Rectal smooth muscle tissue (tissue), 1 donor: Measurements from ENCODE around the gene CTDSPL.

Experiments used
- H3K27ac ChIP-seq: one replicate; pipeline ENCODE4 v1.7.0; 2013; ENCODE audit warnings: low read depth, low read length, inconsistent platforms
- H3K27me3 ChIP-seq: one replicate; pipeline ENCODE4 v1.7.0; 2013; ENCODE audit warnings: low read length; ENCODE audit not compliant: control insufficient read depth, insufficient read depth
- H3K36me3 ChIP-seq: one replicate; pipeline ENCODE4 v1.7.0; 2013; ENCODE audit warnings: low read length; ENCODE audit not compliant: control insufficient read depth, insufficient read depth
- H3K4me1 ChIP-seq: one replicate; pipeline ENCODE4 v1.7.0; 2013; ENCODE audit warnings: low read length; ENCODE audit not compliant: control insufficient read depth, insufficient read depth
- H3K4me3 ChIP-seq: one replicate; pipeline ENCODE4 v1.7.0; 2013; ENCODE audit warnings: low read length
- H3K9ac ChIP-seq: one replicate; pipeline ENCODE4 v1.7.0; 2013; ENCODE audit warnings: low read length

The CTDSPL gene

DNA sequence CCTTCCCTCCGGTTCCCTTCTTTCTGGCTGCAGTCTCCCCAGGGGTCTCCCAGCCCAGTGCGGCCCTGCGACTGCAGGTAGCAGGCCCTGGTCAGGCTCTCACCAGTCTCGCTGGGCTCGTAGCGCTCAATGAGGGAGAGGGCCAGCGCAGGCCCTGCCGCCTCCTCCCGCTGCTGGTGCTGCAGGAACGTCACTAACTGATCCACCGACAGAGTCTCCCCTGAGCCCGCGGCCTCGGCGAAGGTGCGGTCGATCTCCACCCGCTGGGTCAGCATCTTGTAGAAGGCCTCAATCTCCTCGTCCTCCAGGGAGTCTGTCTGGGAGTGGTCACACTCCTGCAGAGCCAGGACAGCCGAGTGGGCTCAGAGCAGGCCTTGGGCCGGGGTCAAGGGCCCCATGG lies 149.4 kb downstream of the CTDSPL start:
- H3K4me3 ChIP-seq: no peak overlapping the region
- H3K36me3 ChIP-seq: peaks cover 17% of the 10 kb centered on the region
- H3K4me1 ChIP-seq: no peaks in the 10 kb centered on the region
- no peaks in the 10 kb centered on the region for H3K27me3 ChIP-seq
- H3K27ac ChIP-seq: no peak overlapping the region
- no peak overlapping the region for H3K9ac ChIP-seq

DNA sequence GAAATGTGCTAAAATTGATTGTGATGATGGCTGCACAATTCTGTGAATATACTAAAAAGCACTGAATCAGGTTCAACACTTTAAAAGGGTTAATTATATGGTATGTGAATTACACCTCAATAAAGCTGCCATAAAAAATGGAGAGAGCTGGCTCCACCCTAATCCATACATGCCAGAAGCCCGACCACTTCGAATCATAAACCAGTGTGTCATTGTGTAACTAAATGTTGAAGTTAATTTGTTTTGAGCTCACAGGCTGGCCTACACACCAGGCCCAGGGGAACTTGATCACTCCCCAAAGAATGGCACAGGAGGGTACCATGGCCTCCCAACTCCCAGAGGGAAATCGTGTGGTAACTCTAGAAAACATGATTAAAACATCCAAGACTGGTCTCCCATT lies 153.8 kb downstream of the CTDSPL start:
- Histone ChIP-seq H3K4me3 (no peak overlapping the region), H3K27me3 (no peaks in the 10 kb centered on the region), H3K9ac (no peak overlapping the region), H3K4me1 (no peaks in the 10 kb centered on the region), H3K27ac (no peak overlapping the region), H3K36me3 (peaks cover 27% of the 10 kb centered on the region)

DNA sequence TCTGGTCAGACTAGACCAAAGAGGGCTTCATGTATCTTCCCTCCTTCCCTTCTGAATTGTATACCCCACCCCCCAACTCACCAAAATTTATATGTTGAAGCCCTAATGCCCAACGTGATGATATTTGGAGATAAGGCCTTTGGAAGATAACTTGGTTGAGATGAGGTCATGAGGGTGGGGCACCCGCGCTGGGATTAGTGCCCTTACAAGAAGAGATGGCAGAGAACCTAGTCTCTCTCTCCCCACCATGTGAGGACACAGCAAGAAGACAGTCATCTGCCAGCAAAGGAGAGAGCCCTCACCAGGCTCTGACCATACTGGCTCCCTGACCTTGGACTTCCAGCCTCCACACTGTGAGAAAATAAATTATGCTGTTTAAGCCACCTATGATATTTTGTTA lies 154.3 kb downstream of the CTDSPL start:
- Histone ChIP-seq H3K9ac (no peak overlapping the region), H3K4me3 (no peak overlapping the region), H3K4me1 (no peaks in the 10 kb centered on the region), H3K36me3 (peaks cover 27% of the 10 kb centered on the region), H3K27me3 (no peaks in the 10 kb centered on the region), H3K27ac (no peak overlapping the region)

DNA sequence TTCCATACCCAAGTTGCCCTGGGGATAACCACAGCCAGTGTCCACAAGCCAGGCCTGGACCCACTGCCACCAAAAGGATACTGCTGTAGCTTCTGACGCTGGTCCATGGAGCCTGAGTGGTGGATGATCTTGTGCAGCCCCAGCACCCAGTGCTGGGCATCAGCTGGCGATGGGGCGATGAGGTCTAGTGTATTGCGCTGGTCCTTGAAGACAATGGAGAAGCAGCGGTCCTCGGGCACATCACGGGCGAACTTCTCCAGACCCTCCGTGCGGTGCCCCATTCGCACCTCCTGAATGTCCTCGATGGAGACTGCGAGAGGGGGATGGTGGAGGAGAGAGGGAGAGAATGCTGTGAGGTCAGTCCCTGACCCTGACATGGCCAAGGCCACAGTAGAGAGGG lies 154.7 kb downstream of the CTDSPL start:
- H3K4me3 ChIP-seq: no peak overlapping the region
- no peaks in the 10 kb centered on the region for H3K27me3 ChIP-seq
- H3K9ac ChIP-seq: no peak overlapping the region
- H3K4me1 ChIP-seq: no peaks in the 10 kb centered on the region
- no peak overlapping the region for H3K27ac ChIP-seq
- H3K36me3 ChIP-seq: peaks cover 23% of the 10 kb centered on the region

DNA sequence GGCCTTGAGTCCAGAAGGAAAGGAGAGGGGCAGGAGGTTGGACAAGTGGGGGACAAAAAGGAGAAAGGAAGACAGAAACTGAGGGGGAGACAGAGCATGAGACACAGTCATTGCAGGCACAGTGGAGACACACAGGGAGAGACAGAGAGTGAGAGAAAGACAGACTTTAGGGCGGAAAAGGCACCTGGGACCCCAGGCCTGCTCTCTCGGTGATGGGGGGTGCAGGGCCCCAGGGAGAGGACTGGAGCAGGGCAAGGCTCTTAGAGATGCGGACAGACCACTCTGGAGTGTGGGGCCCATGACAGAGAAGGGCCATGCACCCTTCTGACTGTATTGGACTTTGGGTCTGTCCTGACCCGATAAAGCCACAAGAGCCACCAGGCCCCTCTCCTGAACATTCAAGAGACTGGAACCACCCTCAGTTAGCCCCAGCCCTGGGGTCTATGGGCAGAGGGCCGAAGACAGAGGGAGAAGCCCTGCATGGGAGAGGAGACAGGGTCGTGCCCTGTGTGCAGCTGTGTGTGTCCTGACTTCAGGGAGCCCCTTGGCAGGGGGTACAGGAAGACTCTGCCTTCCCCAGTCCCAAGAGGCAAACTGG lies 155.3 kb downstream of the CTDSPL start:
- Histone ChIP-seq H3K4me1 (no peaks in the 10 kb centered on the region), H3K27me3 (no peaks in the 10 kb centered on the region), H3K9ac (no peak overlapping the region), H3K4me3 (no peak overlapping the region), H3K27ac (no peak overlapping the region), H3K36me3 (peaks cover 23% of the 10 kb centered on the region)

DNA sequence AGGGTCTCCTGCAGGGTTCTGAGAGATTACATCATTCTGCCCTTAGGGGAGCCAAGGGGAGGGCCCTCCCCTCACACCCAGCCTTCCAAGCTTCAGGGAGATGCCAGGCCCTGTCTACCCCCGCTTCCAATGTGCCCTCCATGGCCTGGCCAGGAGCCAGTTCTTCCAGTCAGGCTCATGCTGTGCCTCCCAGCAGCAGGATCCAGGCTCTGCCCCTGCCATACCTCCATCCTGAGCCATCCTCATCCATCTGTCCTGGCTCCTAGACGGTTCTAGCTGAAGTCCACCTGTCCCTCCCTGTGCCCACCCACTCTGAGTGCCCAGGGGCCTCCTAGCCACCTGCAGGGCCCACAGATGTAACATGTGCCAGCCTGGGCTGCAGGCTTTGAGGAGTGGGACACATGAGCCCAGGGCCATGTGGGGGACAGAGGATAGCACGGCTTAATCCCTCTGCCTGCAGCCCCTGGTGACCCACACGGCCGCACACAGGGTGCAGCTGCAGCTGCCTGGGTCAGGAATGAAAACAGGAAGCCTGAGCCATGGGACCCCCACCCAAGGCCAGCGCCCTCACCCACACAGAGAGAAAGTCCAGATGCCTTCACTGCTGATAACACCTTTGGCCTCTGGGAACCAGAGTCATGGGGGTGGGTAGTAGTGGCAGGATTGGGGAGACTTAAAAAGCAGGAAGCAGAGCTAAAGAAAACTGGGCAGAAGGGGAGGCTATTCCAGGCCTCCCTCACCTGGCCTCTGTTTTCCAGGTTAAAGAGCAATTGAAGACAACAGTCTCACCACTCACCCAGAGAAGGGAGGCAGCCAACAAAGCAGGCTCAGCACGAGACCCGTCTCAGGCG lies 156.0 kb downstream of the CTDSPL start:
- Histone ChIP-seq H3K27ac (no peak overlapping the region), H3K36me3 (peaks cover 23% of the 10 kb centered on the region), H3K9ac (no peak overlapping the region), H3K4me3 (no peak overlapping the region), H3K27me3 (no peaks in the 10 kb centered on the region), H3K4me1 (no peaks in the 10 kb centered on the region)

DNA sequence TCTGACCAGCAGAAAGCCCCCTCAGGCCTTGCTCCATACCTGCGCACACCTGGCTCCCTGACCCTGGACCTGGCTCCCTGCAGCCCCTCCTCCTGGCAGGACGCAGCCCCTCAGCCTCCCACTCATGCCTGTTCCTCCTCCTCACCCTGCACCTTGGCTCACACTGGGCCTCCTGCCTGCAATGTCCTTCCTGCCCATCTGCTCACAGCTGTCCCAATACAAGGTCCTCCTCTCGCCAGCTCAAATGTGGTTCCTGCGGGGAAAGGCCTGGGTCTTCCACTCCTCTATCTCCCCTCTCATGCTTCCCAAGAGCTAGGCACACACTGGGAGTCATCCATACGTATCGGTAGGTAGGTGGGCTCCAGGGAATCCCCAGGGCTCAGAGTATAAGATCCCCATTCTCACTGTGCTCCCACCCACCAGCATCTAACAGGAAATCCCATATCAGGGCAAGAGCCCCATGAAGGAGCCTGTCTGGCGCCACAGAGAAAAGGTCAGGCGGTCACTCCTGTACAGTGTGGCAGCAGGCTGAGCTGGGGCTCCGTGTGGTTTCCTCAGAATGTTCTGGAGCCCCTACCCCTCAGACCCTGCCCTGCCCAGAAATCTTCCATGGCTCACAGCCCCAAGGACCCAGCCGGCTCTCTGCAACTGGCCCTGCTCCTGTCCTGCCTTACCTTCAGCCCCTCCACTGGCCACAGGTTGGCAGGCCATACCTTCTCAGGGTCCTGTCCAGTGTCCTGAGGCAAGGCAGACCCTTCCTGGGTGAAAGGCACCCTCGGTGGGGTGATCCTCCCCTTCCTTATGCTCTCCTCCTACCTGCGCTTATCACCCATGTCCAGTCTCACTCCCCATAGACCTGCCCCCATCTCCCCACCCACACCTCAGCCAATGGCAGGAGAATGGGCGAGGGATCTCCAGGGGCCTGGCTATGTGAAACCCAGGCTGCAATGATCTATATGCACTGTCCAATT lies 156.9 kb downstream of the CTDSPL start:
- Histone ChIP-seq H3K27me3 (no peaks in the 10 kb centered on the region), H3K4me3 (no peak overlapping the region), H3K36me3 (peaks cover 23% of the 10 kb centered on the region), H3K4me1 (no peaks in the 10 kb centered on the region), H3K9ac (no peak overlapping the region), H3K27ac (no peak overlapping the region)

DNA sequence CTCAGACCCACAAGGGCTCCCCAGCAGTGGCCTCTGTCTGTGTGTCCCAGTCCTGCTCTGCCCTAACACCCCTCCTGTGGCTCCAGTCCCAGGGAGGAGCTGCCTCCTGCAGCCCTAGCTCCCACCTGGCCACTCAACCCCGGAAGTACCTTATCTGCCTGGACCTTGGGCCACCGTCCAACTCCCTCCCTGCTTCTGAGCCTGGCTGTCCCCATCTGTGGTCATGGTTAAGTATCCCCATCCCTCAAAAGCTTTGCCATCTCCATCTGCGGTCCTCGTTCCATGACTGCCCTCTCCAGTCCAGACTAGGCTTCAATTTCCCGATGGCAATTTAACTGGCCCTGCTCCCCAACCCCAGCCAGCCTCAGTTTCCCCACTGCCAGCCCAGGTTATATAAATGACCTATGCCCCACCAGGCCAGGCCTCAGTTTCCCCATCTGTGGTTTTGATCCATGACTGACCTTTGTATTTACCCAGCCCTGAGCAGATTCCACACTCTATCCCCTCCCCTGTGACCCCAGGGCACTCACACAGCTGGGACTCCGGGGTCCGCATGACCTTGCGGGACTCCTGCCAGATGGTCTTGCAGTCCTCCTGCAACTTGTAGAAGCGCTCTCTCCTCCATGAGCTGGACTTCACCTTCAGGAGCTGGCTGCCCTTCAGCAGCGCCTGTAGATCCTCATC lies 158.1 kb downstream of the CTDSPL start:
- H3K27me3 ChIP-seq: no peaks in the 10 kb centered on the region

DNA sequence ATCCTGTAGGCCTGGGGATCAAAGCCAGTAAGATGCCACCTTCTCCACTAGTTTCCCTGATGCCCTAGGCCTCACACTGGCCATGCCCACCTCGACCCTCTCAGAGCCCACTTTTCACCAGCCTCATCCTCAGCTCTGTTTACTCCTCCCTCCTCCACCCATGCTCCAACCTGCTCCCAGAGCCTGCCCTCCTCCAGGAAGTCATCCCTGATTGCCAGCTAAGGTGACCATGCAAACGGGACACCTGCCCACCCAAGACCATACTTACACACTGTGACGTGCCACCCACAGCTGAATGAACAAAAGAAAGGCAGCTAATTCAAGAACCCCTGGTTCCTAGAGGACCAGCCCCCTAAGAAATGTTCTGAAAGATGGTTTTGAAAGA lies 158.7 kb downstream of the CTDSPL start:
- no peak overlapping the region for H3K9ac ChIP-seq
- H3K36me3 ChIP-seq: peaks cover 20% of the 10 kb centered on the region
- no peaks in the 10 kb centered on the region for H3K27me3 ChIP-seq
- H3K4me3 ChIP-seq: no peak overlapping the region
- H3K27ac ChIP-seq: no peak overlapping the region
- H3K4me1 ChIP-seq: no peaks in the 10 kb centered on the region

More for the DNA sequence above, 158.1 kb downstream of the CTDSPL start:
- no peak overlapping the region for H3K27ac ChIP-seq
- no peak overlapping the region for H3K9ac ChIP-seq
- no peak overlapping the region for H3K4me3 ChIP-seq
- no peaks in the 10 kb centered on the region for H3K4me1 ChIP-seq
- H3K36me3 ChIP-seq: peaks cover 23% of the 10 kb centered on the region

DNA sequence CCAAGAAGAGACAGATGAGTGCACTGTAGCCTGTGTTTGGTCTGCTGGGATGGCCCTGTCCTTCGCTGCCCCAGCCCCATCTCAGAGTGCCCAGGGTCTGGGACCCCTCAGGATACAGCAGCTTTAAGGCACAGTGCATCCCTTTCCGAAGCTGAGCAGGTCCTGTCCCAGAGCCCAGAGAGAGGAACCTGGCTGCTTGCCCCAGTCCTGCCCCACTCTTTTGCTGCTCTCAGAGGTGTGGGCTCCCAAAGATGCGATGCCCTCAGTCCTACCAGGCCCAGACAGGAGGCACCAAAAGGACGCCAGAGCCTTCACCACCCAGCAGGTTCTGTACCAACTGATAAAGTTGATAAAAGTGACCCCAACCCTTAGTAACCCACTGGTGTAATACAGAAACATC lies 159.5 kb downstream of the CTDSPL start:
- no peak overlapping the region for H3K4me3 ChIP-seq
- peaks cover 14% of the 10 kb centered on the region for H3K36me3 ChIP-seq
- no peaks in the 10 kb centered on the region for H3K27me3 ChIP-seq
- H3K4me1 ChIP-seq: peaks cover 5% of the 10 kb centered on the region
- H3K9ac ChIP-seq: no peak overlapping the region
- no peak overlapping the region for H3K27ac ChIP-seq

DNA sequence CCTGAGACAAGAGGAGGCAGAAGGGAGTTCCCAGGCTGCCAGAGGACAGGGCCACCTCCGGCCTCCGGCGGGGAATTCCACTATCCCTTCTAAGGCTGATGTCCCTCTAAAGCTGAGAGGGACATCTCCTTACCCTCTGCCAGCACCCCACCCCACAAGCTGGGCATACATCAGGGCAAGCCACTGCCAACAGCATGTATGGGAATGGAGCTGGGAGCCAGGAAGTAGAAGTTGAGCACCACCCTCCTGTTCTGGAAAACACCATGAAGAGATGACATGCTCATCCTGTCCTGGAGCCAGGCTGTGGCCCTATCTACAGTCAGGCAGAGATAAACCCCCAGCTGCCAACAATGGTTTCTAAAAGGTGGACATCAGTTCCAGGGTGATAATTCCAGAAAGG lies 160.6 kb downstream of the CTDSPL start:
- Histone ChIP-seq H3K4me3 (no peak overlapping the region), H3K4me1 (peaks cover 5% of the 10 kb centered on the region), H3K27me3 (no peaks in the 10 kb centered on the region), H3K9ac (no peak overlapping the region), H3K36me3 (peaks cover 11% of the 10 kb centered on the region), H3K27ac (no peak overlapping the region)
